HG03575 (cell line): Measurements from ENCODE around the gene TDRD12.
"Not testable (repeated sequence)": the region's sequence is repeated elsewhere in the genome, so short reads cannot be mapped to it uniquely, and the experiment has no call there.

Experiments used
- ATAC-seq: cut with Tn5 transposase; IDR thresholded peaks from one replicate; pipeline ENCODE4 v1.9.1; 2021; ENCODE audit not compliant: unreplicated experiment, insufficient number of reproducible peaks, low FRiP score; ENCODE audit errors: extremely low read depth

Gene TDRD12

DNA sequence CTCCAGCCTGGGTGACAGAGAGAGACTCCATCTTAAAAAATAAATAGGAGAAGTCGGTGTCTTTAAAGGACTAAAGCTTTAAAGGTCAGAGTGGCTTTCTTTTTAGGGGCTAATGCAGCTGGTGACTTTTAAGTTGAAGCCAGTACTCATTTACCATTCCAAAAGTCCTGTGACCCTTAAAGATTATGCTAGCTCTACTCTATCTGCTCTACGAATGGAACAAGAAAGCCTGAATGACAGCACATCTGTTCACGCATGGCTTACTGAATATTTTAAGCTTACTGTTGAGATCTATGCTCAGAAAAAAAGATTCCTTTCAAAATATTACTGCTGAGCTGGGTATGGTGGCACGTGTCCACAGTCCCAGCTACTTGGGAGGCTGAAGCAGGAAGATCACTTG, 16.4 kb downstream of the TDRD12 start:
- ATAC-seq = no peak

DNA sequence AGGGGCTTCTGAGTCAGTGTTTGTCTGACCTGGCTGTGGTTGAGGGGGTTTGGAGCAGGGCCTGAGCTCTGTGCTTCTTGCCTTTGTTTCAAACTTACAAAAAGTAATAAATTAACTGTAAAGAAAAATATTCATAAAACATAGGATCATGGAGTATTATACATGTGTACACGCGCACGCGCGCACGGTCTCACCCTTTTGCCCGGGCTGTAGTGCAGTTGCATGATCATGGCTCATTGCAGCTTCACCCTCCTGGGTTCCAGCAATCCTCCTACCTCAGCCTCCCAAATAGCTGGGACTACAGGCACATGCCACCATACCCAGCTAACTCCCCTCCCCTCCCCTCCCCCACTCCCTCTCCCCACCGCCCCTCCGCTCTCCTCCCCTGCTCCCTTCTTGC, 23.5 kb downstream of the TDRD12 start:
- ATAC-seq = no peak

DNA sequence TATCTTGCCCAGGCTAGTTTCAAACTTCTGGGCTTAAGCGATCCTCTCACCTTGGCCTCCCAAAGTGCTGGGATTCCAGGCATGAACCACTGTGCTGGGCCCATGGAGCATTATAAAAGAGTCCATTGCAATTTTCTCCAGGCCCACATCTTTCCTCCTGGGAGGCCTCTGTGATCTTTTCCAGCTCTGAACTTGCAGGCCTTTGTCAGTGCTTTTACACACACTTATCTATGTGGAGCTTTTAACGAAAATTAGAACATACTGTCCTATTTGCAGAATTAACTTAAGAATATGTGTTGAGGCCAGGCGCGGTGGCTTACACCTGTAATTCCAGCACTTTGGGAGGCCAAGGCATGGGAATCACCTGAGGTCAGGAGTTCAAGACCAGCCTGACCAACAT, 23.9 kb downstream of the TDRD12 start:
- ATAC-seq = no peak

- ATAC-seq = no peak
Observed at GRCh38 chr19:32744555-32745325, 25.2 kb downstream of the TDRD12 start.

DNA sequence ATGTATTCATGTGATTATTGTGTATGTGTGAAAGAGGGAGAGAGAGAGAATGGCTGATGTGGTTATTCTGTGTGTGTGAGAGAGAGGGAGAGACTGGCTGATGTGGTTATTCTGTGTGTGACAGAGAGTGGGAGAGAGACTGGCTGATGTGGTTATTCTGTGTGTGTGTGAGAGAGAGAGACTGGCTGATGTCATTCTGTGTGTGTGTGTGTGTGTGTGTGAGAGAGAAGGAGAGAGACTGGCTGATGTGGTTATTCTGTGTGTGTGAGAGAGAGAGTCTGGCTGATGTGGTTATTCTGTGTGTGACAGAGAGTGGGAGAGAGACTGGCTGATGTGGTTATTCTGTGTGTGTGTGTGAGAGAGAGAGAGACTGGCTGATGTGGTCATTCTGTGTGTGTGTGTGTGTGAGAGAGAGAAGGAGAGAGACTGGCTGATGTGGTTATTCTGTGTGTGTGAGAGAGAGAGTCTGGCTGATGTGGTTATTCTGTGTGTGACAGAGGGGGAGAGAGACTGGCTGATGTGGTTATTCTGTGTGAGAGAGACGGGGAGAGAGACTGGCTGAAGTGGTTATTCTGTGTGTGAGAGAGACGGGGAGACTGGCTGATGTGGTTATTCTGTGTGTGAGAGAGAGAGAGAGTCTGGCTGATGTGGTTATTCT, 26.2 kb downstream of the TDRD12 start:
- not testable (repeated sequence) for ATAC-seq

- not testable (repeated sequence) for ATAC-seq
Observed at GRCh38 chr19:32746631-32747196, 27.1 kb downstream of the TDRD12 start.

DNA sequence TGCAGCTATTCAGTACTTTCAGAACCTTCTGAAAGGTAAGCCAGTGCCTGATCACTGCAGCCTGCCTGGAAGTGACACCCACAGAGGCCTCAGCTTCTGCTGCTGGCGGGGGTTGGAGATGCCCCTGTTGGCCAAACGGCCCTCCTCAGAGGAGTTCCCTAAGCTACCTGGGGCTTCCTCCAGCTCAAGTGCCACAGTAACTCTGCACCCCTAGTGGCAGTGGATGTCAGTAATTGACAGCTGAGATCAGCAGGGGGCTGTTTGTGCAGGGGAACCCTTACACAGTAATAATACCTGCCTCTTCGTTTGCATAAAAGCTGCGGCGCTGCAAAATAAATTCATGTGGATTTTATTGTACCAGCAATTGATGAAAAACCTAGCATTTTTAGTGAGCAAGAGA, 28.9 kb downstream of the TDRD12 start:
- no peak for ATAC-seq

DNA sequence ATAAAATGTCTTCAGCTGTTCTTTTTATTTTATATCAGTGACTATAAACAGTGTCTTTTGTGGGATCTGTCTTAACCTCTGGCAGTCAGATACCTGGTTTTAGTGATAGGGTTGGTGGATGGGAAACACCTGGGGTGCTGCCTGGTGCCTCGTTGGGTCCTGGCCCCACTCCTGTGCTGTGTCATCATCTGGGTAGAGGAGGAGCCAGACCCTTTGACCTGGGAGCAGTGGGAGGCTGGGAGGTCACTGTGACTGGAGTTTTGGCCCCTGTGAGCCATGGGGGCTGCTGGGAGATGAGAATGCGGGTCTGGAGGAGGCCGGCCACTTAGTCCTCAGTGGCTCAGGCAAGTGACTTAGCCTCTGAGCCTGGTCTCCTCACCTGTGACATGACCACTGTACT, 29.4 kb downstream of the TDRD12 start:
- no peak for ATAC-seq

GRCh38 chr19:32749361-32749760, 29.8 kb downstream of the TDRD12 start:
- no peak for ATAC-seq

- no peak for ATAC-seq
Observed at GRCh38 chr19:32750441-32751055, 31.0 kb downstream of the TDRD12 start.

DNA sequence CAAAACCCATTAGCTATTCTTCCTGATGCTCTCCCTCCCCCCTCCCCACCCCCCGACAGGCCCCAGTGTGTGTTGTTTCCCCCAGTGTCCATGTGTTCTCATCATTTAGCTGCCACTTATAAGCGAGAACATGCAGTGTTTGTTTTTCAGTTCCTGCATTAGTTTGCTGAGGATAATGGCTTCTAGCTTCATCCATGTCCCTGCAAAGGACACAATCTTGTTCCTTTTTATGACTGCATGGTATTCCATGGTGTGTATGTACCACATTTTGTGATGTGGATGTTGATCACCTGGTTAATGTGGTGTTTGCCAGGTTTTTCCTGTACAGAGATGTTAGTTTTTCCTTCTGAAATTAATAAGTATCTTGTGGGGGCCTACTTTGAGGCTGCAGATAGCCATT, 31.5 kb downstream of the TDRD12 start:
- no peak for ATAC-seq

GRCh38 chr19:32757189-32757588, 37.6 kb downstream of the TDRD12 start:
- no peak for ATAC-seq

- not testable (repeated sequence) for ATAC-seq
Observed at GRCh38 chr19:32765365-32765764, 45.8 kb downstream of the TDRD12 start.

GRCh38 chr19:32767951-32768679, 48.5 kb downstream of the TDRD12 start:
- no peak for ATAC-seq

DNA sequence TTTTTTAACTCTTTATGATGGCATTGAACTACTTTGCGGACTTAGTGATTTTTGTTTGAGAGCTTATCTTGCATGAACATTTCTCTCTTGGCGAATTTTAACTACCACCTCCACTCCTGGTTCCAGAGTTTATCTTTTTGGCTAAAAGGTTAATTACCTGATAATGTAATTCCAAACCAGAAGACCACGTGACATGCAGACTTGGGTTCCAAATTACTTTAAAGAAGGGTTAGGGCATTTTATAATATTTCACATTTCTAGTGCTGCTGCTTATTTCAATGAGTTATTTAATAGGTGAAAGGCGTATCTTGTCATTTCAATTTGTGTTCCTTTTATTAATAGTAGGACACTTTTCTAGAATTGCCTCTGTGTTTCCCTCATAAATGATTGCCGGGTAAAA, 52.0 kb downstream of the TDRD12 start:
- no peak for ATAC-seq

- ATAC-seq = no peak
Observed at GRCh38 chr19:32773126-32773525, 53.6 kb downstream of the TDRD12 start.

DNA sequence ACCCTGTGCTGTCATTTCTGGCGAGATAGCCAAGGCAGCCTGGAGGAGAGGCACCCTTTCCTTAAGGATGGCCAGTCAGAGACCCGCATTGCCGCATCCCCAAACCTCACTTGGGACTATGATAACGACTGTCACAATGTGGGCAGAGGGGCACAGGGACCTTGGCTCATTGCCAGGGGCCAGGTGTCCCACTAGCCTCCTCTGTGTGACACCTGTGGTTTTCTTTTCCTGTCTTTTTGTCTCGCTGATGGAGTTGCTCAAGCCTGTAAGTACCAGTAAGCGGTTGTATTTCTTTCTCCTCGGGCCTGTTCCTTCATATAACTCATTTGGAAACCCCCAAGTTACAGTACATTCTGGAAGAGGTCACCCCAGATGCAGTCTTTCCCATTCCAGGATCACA, 59.5 kb downstream of the TDRD12 start:
- ATAC-seq = no peak

DNA sequence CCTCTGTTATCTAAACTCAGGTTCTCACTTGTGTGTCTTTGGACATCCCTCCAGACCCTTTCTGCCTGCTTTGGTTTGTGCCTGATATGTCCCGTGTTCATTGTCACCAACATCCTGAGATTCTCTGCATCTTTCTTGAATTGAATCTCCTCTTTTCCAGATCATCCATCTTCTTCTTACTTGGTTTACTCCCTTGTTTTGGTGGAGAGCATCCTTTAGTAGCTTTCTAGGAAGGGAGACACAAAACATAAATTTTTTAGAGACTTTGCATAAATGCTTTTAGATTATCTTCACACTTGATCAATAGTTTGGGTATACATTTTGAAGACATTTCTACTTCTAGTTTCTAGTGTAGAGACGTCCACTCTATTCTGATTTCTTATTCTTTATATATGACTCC, 61.7 kb downstream of the TDRD12 start:
- no peak for ATAC-seq

DNA sequence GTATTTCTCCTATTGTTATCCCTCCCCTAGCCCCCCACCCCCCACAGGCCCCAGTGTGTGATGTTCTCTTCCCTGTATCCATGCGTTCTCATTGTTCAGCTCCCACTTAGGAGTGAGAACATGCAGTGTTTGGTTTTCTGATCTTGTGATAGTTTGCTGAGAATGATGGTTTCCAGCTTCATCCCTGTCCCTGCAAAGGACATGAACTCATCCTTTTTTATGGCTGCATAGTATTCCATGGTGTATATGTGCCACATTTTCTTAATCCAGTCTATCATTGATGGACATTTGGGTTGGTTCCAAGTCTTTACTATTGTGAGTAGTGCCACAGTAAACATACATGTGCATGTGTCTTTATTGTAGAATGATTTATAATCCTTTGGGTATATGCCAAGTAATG, 62.5 kb downstream of the TDRD12 start:
- not testable (repeated sequence) for ATAC-seq
